GM21825 (cell line): ENCODE results near the gene CDH19.

Experiments
- ATAC-seq: cut with Tn5 transposase; IDR thresholded peaks from one replicate; pipeline ENCODE4 v1.9.1; 2021; ENCODE audit warnings: mild to moderate bottlenecking, moderate library complexity; ENCODE audit not compliant: unreplicated experiment

The CDH19 gene, protein sequence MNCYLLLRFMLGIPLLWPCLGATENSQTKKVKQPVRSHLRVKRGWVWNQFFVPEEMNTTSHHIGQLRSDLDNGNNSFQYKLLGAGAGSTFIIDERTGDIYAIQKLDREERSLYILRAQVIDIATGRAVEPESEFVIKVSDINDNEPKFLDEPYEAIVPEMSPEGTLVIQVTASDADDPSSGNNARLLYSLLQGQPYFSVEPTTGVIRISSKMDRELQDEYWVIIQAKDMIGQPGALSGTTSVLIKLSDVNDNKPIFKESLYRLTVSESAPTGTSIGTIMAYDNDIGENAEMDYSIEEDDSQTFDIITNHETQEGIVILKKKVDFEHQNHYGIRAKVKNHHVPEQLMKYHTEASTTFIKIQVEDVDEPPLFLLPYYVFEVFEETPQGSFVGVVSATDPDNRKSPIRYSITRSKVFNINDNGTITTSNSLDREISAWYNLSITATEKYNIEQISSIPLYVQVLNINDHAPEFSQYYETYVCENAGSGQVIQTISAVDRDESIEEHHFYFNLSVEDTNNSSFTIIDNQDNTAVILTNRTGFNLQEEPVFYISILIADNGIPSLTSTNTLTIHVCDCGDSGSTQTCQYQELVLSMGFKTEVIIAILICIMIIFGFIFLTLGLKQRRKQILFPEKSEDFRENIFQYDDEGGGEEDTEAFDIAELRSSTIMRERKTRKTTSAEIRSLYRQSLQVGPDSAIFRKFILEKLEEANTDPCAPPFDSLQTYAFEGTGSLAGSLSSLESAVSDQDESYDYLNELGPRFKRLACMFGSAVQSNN

DNA sequence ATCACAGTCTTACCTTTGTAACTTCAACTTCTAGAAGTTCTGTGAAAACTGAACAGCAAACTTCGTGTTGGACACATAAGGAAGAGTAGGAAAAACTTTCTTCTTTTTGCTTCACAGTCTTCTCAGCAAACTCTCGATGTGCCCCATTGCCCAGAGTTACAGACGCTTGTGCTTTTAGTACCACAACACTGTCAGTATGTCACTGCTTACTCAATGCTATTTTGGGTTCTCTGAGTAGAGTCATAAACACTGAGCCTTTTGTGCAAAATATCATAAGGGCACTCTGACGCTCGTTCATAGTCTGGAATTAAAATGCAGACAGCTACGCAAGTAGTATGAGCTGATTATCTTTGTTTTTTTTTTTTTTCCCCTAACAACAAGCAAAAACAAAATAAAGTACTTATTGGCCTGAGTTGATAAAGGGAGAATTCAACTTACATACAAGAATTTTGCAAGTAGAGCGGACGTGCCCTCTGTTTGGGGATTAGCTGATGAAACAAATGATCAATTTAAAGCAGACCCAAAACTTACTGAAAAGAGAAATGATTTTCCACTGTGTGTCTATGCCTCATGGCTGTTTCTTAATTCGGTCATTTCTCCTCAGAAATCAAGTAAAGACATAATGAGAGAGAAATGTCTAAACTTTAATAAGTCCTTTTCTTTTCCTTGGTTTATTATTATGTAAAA is at the start of gene CDH19:
Gene CDH19, minus strand, starts transcription at position 150 of the 687 bp plus-strand sequence. CDS start 31,886 bp downstream, outside the sequence.
- no peak for ATAC-seq

DNA sequence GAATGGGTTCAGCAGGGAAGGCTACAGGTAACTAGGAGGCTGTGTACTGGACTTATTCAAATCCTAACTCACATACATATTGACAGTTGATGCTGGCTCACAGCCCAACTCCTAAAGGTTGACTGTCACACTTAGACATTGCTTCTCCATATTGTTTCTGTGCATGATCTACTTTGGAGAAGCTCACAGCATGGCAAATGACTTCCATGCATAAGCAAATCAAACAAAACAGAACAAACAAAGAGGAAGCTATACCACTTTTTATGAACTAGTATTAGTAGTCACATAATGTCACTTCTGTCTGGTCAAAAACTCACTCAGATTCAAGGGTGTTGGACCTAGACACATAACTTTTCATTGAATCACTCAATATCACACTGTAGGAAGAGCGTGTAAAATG is 43.8 kb upstream of the CDH19 start:
- no peak for ATAC-seq

DNA sequence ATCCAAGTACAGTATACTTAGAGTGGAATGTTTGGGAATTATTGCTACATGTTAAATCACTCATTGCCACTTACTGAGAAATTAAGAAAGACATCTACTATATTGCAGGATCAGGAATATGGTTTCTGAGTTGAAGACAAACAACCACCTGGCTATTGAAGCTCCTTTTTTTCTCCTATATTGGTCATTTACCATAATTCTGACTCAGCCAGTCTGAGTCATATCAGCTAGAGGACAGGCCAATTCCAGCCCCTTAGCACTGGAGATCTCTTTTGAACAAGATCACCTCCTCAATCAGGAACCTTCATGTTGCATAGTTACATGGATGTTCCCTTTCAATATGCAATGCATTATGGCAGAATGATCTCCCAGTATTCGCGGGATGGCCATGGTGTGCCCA is 42.7 kb upstream of the CDH19 start:
- ATAC-seq: no peak

DNA sequence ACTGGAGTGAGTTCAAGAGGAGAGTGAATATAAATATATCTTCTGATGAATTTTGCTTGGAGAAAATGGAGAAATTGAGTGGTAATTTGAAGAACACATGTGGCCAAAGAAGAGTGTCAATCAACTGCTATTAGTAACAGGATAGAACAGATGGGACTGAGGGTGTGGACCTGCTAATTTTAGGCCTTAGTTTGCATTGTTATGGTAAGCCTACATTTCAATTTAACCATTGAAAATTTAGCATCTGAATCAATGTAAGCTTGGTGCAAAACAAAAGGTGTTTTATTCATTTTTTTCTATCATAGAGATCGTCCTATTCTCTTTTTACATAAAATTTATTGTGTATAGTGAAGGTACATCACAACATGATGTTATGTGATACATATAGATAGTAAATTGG is 42.1 kb upstream of the CDH19 start:
- ATAC-seq: no peak

DNA sequence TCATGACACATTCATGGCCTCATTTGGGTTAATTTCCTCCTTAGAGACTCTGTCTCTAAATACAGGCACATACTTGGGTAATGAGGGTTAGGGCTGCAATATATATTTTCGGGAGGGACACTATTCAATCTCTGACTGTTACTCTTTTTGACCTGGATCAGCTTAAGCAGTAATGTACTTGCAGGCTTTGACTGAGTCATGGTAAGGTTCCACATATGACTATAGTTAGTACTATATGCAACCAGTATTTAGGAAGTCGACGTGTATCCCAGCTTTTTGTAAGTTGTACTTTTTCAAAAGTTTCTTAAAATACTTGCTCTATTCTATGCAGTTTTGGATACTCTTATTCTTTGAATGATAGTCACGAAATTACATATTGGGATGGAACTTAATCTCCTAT is 37.2 kb upstream of the CDH19 start:
- no peak for ATAC-seq

DNA sequence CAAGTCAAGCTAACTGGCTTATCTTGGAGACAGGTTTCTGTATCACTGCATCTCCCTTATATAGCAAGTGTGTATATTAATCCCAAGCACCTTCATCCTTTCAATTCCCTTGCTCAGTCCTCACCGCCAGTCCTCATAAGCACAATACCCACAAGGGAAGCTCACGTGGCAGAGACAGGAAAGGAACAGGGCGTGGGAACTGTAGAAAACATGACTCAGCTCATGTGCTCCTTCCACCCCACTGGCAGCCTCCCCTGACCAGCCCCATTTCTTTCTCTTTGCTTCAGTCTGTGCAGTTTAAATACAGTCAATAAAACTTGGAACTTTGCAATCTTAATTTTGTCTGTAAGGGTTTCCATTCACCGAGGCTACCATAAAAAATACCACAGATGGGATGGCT is 36.5 kb upstream of the CDH19 start:
- no peak for ATAC-seq

DNA sequence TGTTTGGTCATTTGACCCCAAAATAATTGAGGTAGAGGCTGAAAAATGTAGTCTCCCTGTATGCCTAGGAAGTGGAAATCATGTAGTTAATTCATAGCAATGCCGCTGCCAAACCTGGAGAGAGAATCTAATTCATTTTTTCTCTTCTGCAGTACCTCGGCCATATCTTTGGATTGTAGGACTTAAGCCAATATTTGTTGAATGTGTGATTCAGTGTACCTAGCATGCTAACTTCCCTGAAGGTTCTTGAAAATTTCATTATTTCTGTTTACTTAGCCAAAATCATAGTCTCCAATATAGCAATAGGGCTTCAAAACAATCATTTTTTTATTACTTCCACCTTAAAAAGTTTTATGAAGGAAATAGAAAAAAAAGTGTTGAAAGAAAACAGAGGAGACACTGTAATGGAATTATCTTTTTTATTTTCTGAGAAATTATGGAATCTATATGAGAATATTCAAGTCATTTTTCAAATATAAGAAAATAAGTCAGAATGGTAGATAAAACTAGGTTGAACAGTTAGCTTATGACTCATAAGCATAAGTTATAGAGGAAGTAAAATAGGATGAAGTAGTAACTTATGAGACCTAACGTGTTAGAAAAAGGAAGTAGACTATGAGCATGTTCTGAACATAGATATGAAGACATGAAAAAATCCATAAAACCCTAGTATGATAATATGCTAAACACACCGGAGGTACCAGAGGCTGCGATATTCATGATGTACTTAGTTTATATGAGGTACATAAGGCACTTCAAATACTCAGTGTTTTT is 35.2 kb upstream of the CDH19 start:
- no peak for ATAC-seq

DNA sequence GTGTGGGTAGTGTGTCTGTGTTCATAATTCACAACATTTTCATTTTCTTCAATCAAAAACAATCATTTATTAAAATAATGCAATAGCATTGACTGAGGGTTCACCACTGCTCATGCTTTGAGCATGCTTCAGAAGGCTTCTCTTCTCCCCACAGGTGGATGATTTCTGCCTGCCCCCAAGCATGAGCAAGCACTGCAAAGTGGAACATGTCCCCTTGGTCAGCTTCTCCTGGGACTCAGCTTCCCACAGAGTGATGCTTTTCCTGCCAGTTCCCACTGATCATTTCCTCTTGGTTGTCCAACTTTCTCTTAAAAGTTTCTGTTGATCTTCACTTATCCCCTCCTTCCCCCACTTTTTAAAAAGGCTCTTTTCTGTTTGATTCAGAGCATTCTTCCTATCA is 31.5 kb upstream of the CDH19 start:
- ATAC-seq: no peak

DNA sequence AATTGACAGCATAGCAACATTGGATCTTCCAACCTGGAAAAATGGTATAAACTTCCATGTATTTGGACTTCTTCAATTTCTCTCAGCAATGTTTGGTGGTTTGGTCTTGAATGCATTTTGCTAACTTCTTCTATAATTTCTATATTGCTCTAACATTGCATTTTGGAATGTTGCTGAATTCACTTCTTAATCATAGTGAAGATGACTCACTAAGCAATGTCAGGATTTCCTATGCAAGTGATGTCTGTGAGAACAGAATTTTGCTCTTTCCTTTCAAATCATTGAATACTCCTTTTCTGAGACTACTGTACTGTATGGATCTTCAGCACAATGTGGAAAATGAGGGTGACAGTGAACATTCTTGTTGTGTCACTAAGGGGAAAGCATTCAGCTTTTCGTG is 28.9 kb upstream of the CDH19 start:
- ATAC-seq: no peak

DNA sequence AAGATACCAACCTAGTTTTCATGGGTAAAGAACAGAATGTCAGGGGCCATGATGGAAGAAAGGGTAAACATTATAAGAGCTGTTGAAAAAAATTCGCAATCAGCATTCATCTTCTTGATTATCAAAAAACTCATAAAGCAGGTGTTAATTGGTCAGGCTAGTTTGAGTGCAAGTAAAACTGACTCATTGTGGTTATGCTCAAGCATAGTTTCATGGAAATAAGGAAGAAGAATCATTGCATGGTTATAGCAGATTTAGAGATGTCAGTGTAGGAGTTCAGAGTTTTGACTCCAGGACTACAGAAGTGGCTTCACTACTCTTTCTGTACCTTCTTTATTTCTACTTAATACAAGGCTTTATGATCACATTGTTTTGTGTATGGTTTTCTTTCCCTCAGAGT is 26.9 kb upstream of the CDH19 start:
- ATAC-seq: no peak

DNA sequence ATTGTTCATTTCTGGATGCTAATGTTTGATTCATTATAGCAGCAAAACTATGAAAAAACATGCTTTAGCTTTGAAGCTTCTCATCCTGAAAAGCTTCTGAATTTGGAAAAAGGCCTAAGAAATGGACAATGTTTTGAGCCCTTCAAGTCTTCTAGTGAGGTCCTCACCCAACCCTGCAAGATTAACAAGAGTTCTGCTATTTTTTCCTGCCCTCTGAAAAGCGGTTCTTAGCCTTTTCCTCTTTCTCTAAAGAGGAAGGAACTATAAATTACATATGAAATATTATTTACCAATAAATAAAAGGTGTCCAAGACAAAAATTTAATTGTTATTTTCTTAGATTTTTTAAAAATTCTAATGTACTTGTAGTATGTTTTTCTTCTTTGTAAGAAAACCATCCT is 19.9 kb upstream of the CDH19 start:
- ATAC-seq: no peak

DNA sequence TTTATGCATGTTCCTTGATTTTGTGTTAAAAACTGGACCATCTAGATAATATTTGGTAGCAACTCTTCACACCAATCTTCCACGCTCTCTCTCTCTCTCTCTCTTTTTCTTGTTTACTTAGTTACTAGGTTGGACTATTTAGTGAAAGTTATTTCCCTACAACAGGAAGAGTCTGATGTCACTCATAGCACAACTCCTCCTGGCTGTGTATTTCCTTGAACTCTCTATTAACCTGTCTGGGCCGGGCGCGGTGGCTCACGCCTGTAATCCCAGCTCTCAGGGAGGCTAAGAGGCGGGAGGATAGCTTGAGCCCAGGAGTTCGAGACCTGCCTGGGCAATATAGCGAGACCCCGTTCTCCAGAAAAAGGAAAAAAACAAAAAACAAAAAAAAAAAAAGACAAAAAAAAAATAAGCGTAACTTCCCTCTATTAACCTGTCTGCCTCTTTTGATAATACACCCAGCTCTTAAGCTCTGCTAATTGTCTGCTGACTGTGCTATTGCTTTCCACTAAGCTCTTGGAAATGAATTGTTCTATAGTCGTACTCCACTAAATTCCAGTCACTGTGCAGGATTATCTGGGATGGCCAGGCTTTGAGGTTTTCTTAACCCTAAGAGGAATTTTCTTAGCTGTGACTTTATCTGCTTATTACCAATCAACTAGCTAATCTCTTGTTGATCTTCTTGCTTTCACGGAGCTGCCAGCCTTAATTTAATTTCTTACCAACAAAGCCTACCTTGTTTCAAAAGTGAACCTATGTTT is 18.1 kb upstream of the CDH19 start:
- ATAC-seq: no peak

DNA sequence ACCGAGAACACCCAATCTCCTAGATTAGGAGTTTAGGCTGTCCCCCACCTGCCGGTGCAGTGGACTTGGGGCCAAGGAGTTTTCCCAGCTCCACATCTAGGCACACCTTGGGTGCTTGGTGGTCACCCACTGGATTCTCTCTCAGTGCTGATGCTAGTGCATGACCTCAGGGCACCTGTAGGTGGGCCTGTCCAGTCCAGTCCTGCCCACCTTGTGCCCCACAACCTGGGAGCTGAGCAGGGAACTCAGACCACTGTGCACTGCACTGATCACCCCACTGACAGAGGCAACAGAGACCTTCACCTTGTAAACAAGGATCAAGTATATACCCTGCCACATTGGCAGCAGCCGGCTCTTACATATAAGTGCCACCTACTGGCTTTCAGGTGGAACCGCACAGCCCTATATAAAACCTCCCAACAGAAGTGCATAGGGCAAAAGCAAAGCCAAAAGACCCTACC is 12.7 kb upstream of the CDH19 start:
- no peak for ATAC-seq

DNA sequence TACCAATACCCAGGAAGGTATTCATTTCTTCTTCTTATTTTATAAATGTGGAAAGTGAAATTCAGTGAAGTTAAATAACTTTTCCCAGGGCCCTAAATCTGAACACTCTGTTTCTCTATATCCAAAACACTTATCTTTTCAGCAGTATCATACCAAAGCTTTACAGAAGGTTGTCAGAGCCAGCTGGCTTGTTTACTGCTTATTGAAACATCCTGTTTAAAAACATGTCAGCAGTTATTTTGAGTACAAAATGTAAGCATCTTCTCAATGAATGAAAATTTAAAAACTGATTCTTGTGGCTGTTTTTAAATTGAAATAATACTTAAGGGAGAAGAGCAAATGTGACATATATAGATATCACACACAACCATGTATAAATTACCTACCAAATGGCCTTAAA is 11.3 kb upstream of the CDH19 start:
- no peak for ATAC-seq

DNA sequence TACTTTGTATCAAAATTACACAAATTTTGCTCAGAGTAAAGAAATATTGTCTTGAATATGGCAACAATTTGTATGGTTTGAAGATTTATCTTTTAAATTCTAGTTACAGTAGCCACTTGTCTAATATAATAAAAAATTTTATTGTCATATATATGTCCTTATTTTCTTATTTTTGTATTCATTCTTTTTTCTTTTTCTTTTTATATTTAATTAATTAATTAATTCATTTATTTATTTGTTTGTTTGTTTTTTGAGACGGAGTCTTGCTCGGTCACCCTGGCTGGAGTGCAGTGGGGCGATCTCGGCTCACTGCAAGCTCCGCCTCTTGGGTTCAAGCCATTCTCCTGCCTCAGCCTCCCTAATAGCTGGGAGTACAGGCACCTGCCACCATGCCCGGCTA is 3.7 kb upstream of the CDH19 start:
- ATAC-seq: no peak

DNA sequence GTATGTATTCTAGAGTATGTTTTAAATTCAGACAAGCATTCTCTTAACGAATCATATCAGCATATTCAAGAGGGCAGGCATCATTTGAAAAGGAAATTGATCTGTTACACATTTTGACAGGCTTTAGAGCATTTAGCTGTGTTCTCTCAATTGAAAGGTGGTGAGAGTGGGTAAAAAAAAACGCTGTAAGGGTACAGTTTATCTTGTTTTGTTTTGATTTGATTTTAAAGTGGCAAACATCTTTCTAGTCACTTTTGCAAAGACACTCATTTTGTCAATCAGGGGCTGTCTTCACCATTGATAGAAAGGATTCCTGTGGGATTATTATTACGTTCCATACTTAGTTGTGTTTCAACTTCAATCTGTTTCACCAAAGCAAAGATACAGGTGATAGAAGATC is 2.2 kb downstream of the CDH19 start:
- ATAC-seq: no peak

DNA sequence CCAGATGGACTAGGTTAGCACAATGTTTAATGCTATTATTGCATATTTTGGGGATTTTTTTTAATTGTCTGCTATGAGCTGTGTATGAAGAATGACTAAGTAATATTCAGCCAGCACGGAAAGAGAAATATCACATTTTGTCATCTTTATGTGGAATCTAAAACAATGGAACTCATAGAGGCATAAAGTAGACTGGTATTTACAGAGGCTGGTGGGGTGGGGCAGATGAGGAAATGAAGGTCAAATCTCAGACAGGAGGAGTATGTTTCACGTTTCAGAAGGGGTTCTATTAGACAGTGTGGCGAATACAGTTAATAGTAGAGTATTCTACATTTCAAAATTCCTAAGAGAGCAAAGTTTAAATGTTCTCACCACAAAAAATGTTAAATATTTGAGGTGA is 4.7 kb downstream of the CDH19 start:
- no peak for ATAC-seq

DNA sequence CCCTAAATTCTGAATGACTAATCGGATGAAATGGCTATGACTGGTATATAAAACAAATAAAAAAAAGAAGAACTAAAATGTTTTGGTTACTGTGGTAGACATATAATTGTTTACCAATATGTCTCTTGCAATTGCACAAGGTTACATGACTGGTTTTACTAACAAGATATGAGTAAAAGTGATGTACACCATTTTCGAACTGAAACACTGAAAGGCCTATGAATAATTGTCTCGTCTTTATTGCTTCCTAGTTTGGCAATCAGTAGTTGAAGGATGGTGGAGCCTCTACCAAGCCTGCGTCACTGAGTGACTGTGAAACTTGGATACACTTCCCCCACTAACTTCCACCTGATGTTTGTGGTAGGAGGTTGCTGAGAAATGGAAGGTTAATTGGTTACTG is 16.5 kb downstream of the CDH19 start:
- no peak for ATAC-seq

DNA sequence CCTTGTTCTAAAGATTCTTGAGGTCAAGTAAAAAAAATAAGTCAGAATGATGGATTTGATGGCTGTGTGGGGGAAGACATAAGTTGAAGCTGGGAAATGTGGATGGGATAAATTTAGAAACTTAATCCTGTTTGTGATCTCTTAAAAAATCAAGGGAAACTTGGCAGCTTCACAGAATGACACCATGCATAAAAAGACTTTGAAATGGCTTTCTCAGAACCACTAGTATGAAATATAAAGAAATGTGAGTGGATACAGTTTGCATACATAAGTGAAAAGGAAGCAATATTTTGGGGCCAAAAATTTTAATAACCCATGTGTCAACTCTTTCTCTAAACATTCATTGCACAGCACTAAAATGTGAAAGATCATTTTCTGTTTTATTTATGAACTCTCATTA is 21.7 kb downstream of the CDH19 start:
- ATAC-seq: no peak

DNA sequence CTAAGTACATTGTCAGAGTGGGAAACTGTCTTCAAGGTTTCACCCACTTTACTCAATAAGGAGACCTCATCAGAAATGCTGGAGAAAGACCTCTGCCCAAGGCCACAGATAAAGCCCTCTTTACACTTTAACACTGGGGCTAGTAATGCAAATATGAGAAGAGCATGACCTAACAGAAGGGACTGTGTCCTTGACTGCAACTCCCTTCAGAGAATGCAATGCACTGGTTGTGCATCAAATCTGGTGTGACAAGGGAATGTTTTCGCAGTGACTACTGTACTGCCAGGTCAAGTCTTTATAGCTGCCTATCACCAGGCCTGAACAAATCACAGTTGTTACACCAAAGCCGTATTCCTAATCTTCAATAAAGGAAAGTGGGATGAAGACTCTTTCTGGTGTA is 28.6 kb downstream of the CDH19 start:
- ATAC-seq: no peak
